IPS DF 4.7 (cell line): ENCODE results near the gene PRDM2.

ENCODE experiments used
- DNase-seq: peaks from one replicate; pipeline ENCODE4 v3.0.0-alpha.2; 2013; ENCODE audit warnings: low spot score; ENCODE audit errors: extremely low read depth

The PRDM2 gene

GRCh38 chr1:13814131-13814530 lies 114.1 kb downstream of the PRDM2 start:
- DNase-seq, result no peak

GRCh38 chr1:13816016-13816760 lies 116.2 kb downstream of the PRDM2 start:
- DNase-seq, result no peak

GRCh38 chr1:13817906-13818305 lies 117.9 kb downstream of the PRDM2 start:
- no peak for DNase-seq

GRCh38 chr1:13818926-13819325 lies 118.9 kb downstream of the PRDM2 start:
- DNase-seq, result no peak

- DNase-seq, result no peak
Measured at GRCh38 chr1:13819642-13820041, 119.7 kb downstream of the PRDM2 start.

GRCh38 chr1:13820055-13820454 lies 120.1 kb downstream of the PRDM2 start:
- DNase-seq, result no peak

- DNase-seq, result no peak
Measured at GRCh38 chr1:13820456-13820855, 120.5 kb downstream of the PRDM2 start.

GRCh38 chr1:13823126-13823880 lies 123.3 kb downstream of the PRDM2 start:
- no peak for DNase-seq

GRCh38 chr1:13823936-13824335 lies 123.9 kb downstream of the PRDM2 start:
- no peak for DNase-seq

- DNase-seq, result no peak
Measured at GRCh38 chr1:13824626-13825025, 124.6 kb downstream of the PRDM2 start.

GRCh38 chr1:13825033-13825432 lies 125.0 kb downstream of the PRDM2 start:
- no peak for DNase-seq

- DNase-seq, result no peak
Measured at GRCh38 chr1:13826009-13826408, 126.0 kb downstream of the PRDM2 start.

- no peak for DNase-seq
Measured at GRCh38 chr1:13826591-13826990, 126.6 kb downstream of the PRDM2 start.

- peak; percentile 33 for DNase-seq
Measured at GRCh38 chr1:13828454-13829151, 128.6 kb downstream of the PRDM2 start.

- DNase-seq, result no peak
Measured at GRCh38 chr1:13829152-13829769, 129.3 kb downstream of the PRDM2 start.

GRCh38 chr1:13830170-13830569 lies 130.2 kb downstream of the PRDM2 start:
- no peak for DNase-seq

GRCh38 chr1:13830616-13831280 lies 130.8 kb downstream of the PRDM2 start:
- no peak for DNase-seq

- DNase-seq, result no peak
Measured at GRCh38 chr1:13832100-13832499, 132.1 kb downstream of the PRDM2 start.

GRCh38 chr1:13832536-13832935 lies 132.5 kb downstream of the PRDM2 start:
- no peak for DNase-seq

- no peak for DNase-seq
Measured at GRCh38 chr1:13836136-13836535, 136.1 kb downstream of the PRDM2 start.

- DNase-seq, result no peak
Measured at GRCh38 chr1:13836631-13837030, 136.6 kb downstream of the PRDM2 start.
